GM19099 (cell line): ENCODE measurements around the gene CCDC15.

Experiments used
- POLR2A ChIP-seq: IDR thresholded peaks from 3 replicates; pipeline ENCODE4 v1.6.1; 2011; ENCODE audit warnings: low read depth; ENCODE audit not compliant: insufficient read length; ENCODE audit errors: extremely low read depth

Gene CCDC15

DNA sequence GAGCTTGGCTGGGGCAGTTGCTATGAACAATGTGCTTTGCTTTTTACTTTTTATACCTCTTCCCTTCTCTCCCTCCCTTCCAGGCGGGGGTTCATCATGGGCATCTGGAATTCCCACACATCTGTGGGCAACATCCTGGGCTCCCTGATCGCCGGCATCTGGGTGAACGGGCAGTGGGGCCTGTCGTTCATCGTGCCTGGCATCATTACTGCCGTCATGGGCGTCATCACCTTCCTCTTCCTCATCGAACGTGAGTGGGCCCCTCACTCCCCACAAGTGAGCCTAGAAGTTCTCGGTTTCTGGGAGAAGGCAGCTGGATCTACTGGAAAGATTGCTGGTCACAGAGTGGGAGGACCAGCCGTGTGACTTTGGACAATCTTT is 126.5 kb downstream of the CCDC15 start:
- no peak for TF ChIP-seq POLR2A

DNA sequence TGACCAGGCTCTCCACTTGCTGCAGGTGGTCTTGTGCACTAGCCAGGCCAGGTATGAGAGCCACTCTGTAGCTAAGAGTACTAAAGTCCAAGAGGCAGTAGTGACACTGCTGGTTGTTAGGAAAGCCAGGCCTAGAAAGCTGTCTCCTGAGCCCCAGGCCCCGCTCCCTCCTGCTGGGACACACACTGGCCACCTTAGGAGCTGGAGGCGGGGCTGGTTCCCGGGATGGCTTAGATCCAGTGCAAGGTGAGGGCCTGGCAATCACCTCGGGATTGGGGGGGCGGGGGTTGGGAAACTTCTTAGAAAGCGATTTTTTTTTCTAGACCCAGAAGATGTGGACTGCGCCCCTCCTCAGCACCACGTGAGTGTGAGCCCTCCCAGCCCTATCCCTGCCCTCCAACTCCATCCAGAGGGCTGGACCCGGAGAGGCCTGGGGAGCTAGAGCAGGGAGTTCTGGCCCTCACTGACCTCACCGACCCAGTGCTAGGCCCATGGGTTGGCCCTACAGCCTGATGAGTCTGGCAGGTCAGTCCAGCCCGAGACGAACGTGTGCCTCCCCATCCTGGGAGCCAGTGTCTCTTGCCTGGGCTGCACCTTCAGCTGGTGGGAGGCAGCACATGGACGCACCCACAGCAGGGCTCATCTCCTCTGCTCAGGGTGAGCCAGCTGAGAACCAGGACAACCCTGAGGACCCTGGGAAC is 127.2 kb downstream of the CCDC15 start:
- TF ChIP-seq POLR2A: no peak

DNA sequence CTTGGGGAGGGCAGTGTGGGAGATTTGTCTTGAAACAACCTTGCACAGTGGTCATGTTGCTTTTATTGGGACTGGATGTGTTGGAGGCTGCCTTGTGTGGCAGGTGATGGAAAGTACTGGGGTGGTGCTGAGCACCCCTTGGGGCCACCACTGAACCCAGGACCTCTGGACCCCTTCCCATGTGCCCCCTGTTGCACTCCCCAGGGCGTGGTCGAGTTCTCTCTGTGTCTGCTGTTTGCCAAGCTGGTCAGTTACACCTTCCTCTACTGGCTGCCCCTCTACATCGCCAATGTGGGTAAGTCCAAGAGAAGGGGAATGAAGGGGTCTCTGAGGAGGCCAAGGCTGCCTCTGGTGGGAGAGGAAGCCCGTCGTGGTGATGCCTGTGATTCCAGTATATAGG is 128.0 kb downstream of the CCDC15 start:
- TF ChIP-seq POLR2A: no peak

DNA sequence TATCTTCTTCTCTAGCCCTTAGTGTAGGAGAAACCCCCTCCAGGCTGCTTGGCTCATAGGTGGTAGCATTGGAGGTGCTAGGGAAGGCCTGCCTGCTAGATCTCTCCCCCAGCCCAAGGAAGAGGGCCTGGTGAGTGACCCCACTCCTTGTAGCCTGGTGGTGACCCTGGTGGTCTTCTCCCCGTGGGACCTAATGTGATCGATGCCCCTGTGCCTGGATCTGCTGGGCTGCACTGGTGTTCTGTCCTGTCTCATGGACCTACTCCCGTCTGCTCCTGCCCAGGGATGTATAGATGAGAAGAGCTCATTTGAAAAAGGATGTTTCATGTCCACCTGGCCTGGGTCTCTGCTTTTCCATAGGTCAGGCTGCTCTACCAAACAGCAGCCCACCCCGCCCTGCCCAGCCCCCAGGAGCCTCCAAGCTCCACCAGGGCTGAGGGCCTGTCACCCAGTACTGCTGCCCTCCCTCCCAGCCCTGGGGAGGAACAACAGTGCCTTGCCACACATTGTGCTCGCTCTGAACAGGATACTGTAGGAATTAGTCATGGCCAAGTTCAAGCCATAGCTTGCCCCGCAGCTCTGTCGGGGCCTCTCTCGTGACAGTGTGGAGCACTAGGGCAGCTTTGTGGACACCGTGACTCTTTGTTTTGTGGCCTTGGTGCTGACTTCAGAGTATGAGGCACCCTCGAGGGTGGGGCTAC is 128.8 kb downstream of the CCDC15 start:
- no peak for TF ChIP-seq POLR2A

DNA sequence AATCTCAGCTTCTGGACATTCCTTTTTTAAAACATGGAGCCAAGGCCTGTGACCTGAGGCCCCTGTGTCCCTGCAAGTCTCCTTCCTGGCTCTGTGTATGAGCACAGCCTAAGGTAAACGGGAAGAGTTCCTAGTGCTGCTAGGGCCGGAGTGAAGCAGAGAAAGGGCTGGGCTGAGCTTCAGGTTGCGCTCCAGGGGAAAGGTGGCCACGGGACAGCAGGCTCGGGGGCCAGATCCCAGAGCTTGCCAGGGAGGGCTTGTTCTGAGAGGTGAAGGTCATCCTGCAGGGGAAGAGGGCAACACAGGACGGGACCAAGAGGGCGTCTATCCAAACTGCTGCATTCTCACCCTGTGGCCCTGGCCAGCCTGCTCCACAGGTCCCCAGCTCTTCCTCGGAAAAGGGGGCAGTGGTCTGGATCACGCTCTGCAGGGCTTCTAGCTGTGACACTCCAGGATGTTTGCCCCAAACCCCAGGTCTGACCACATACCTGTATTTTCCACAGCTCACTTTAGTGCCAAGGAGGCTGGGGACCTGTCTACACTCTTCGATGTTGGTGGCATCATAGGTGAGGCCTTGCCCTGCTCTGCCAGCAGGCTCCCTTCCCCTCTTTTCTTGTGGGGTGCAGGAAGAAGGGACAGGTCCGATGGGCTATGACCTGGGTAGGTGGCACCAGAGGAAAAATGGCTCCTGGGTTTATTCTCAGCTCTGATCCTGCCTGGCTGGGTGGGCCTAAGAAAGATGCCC is 129.5 kb downstream of the CCDC15 start:
- no peak for TF ChIP-seq POLR2A

DNA sequence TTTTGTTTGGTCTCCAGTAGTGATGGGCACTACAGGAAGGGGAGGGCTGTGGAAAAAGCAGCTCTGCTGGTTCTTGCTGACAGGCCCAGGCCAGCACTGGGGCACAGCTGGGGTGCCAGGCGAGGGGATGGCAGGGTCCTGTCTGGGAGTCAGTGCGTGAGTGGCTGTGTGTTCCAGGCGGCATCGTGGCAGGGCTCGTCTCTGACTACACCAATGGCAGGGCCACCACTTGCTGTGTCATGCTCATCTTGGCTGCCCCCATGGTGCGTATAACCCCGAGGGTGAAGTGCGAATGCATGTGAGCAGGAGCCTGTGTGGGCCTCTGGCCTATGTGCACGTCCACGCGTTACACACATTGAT is 130.0 kb downstream of the CCDC15 start:
- TF ChIP-seq POLR2A: no peak

DNA sequence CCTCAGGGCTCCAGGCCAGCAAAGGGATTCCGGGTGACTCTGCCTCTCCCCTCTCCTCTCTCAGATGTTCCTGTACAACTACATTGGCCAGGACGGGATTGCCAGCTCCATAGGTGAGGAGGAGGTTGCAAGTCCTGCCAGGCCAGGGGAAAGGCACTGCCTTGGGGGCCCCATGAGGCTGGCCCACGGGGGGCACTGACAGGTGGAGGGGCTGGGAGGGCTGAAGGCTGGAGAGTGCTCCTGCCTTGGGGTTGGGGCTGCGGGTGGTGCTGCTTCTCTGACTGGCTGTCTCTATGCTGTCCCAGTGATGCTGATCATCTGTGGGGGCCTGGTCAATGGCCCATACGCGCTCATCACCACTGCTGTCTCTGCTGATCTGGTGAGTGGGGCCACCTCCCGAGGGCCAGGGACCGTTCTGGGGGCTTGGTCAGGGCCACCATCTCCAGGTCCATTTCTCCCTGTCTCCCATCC is 130.8 kb downstream of the CCDC15 start:
- no peak for TF ChIP-seq POLR2A

DNA sequence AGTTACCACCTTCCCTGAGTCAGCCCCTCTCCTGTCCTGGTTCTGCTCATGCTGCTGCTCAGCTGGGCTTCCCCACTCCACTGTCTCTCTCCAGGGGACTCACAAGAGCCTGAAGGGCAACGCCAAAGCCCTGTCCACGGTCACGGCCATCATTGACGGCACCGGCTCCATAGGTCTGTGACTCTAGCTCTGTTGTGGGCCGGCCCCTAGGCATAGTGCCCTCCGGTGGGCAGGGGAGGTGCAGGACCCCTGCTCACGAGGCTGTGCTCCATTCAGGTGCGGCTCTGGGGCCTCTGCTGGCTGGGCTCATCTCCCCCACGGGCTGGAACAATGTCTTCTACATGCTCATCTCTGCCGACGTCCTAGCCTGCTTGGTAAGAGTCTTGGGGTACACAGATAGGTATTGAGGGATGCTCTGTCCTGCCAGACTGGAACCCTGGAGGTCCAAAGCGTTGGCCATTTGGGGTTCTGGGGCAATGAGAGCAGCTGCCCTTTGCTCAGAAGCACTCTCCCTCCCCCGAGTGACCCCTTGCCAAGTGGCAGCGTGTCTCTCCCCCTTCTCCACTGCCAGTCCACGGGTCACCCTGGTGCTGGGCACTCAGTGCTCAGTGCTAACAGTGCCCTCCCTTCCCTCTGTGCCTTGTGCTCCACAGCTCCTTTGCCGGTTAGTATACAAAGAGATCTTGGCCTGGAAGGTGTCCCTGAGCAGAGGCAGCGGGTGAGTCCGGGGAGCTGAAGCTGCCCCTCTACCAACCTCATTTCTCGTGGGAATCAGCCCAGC is 131.5 kb downstream of the CCDC15 start:
- TF ChIP-seq POLR2A: no peak

DNA sequence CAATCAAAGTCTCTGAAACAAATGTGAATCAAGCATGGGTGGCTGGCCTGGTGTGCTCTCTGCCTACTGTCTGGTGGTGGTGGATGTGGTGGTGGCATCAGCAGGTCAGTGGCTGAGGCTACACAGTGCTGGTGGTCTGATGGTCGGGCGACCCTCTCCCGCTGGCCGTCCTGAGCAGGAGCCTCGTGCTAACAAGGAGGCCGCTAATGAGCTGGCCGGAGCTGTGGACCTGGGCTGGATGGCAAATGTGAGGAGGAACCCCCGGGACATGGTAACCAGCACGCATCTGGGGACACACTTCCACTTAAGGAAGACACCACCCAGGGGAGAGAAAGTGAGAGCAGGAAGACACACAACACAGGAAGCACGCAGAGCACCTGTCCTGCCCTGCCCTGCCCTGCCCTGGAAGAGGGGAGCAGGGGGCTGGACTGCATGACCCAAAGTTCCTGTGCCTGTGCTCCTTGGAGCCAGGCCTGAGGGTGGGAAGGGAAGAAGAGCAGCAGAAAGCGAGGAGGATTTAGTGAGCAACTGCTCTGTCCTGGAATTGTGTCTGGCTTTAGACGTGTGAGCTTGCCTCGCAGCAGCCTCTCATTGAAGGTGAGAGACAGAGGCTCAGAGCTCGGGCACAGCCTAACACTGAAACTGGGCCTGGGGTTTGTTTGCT is 132.8 kb downstream of the CCDC15 start:
- no peak for TF ChIP-seq POLR2A

DNA sequence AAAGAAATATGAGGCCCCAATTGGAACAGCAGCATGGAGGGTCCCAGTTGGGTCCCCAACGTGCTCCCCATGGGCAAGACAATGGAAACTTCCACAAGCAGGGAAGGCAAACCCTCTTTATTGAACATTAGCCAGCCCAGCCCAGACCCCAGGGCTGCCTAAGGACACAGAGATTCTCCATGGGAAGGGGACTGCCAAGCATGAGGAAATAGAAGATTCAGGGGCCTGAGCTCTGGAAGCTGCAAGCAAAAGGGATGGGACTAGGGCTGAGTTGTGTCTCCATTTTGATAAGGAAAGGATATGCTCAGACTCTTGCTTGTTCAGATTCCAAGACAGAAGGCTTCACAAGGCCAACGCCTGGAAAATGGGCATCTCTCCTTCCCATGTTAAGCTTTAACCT is 134.1 kb downstream of the CCDC15 start:
- TF ChIP-seq POLR2A: no peak

DNA sequence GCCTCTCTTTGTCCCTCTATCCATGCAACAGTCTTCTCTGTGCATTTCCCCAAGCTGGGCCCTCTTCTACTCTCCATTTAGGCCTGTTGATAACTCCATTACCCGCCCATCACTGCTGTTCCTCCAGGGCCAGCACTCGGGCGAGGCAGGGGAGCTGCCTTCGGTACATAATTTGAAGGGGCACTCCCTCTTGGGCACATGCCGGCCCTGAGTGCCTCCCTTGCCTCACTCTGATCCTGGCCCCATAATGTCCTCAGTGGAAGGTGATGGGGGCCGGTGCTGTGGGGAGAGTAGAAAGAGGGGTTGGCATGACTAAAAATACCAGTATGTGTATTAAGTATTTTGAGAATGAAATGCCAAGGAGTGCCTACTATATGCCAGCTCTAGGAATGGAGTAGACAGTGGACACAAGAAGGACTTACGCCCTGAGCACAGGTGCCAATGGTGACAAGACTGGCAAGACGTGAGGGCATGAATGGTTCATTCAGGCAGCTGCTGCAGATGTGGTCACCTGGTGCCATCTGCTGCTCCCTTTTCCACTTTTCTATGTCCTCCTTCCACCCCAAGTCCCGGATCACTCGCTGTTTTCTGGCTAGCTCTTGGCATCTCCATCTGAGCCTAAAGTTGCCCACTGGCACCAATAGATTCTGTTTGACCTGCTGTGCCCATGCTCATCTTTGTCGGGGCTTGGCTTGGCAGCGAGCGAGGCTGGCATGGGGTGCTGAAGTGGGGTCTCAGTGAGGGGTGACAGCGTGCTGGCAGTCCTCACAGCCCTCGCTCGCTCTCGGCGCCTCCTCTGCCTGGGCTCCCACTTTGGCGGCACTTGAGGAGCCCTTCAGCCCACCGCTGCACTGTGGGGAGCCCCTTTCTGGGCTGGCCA is 134.8 kb downstream of the CCDC15 start:
- no peak for TF ChIP-seq POLR2A

DNA sequence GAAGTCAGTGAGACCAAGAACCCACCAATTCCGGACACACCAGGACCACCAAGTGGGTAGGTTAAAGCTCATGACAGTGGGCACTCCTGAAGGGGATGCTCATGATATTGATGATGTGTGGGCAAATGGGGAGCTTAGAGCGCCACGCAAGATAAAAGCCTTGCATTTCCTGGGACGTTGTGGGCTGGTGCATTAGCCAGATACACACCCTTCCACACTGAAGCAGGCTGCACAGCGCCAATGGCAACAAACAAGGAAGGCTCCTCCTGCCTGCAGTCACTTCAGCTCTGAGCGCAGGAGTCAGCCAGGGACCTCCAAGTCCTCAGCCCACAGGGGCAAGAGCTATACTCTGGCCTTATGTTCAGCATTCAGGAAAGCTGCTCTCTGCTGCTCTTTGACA is 136.8 kb downstream of the CCDC15 start:
- no peak for TF ChIP-seq POLR2A
